ENCODE results near the gene TUBB6.
A peak's percentile ranks its signal among the peaks of the same experiment; 100 is the strongest.

The TUBB6 gene

GRCh38 chr18:12308386-12309100 lies 502 bp downstream of the TUBB6 start:
- TF ChIP-seq CTCF (IDR thresholded peaks at IDR 0.05; ENCODE audit: unreplicated experiment in 3 of 3): no peak
- Mint-ChIP-seq H3K27me3 (ENCODE audit: low read depth) (peaks cover 35% of the 10 kb centered on the region), H3K4me1 (peaks cover 33% of the 10 kb centered on the region), H3K36me3 (ENCODE audit: low read depth) (peaks cover 38% of the 10 kb centered on the region), H3K9me3 (peaks cover 13% of the 10 kb centered on the region), H3K4me3 (peak overlapping the region; percentile 83 to 96 (median 91)), H3K27ac (peak overlapping the region; percentile 38 to 92 (median 51))

DNA sequence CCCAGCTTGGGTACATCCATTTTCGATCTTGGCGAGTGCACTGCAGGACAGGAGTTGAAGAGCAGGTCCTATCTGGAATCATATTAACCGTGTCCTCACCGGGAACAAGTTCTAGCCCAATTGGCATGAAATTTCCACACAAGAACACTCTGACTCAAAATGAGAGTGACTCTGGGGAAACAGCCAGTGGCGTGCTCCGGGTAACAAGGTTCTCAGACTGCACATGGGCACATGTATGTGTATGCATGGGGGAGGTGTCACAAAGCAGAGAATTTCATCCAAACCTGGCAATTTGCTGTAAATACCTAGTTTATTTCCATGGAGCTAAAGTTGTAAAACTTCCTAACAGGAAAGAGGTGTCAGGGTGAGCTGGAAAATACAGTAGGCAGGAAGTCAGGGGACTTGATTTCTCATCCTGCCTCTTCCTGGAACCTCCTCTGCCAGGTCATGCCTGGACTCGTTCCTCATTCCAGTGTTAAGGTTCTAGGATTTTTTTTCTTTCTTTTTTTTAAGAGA lies 1.7 kb downstream of the TUBB6 start:
- H3K27ac Mint-ChIP-seq: peak overlapping the region in 2 of 3 experiments; percentile 51 to 92
- peak overlapping the region; percentile 83 to 96 (median 91) for H3K4me3 Mint-ChIP-seq

DNA sequence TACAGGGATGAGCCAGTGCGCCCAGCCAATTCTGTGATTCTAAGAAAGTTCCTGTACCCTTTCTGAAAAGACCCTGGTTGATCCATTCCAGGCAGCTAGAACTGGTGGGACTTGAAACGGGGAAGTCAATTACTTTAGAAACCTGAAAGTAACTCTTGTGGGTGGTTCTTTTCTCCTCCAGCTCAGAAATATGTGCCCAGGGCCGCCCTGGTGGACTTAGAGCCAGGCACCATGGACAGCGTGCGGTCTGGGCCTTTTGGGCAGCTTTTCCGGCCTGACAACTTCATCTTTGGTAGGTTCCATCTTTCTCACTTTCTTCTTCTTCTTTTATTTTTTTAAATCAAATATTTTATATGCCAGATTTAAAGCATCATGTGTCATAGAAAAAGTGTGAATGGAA lies 2.7 kb downstream of the TUBB6 start:
- peaks cover 29% of the 10 kb centered on the region for H3K27me3 Mint-ChIP-seq (ENCODE audit: low read depth)
- no peak overlapping the region for H3K27ac Mint-ChIP-seq
- peaks cover 46% of the 10 kb centered on the region for H3K36me3 Mint-ChIP-seq (ENCODE audit: low read depth)
- H3K4me3 Mint-ChIP-seq: peak overlapping the region; percentile 44 to 79 (median 77)
- H3K9me3 Mint-ChIP-seq: peaks cover 13% of the 10 kb centered on the region
- peaks cover 46% of the 10 kb centered on the region for H3K4me1 Mint-ChIP-seq
- TF ChIP-seq CTCF (IDR thresholded peaks at IDR 0.05; ENCODE audit: unreplicated experiment in 3 of 3): no peak

More for the DNA sequence above, 1.7 kb downstream of the TUBB6 start:
- peaks cover 13% of the 10 kb centered on the region for H3K9me3 Mint-ChIP-seq
- H3K36me3 Mint-ChIP-seq (ENCODE audit: low read depth): peaks cover 46% of the 10 kb centered on the region
- H3K27me3 Mint-ChIP-seq (ENCODE audit: low read depth): peaks cover 33% of the 10 kb centered on the region
- TF ChIP-seq CTCF (IDR thresholded peaks at IDR 0.05; ENCODE audit: unreplicated experiment in 3 of 3): no peak
- H3K4me1 Mint-ChIP-seq: peaks cover 41% of the 10 kb centered on the region

GRCh38 chr18:12312976-12313375 lies 4.9 kb downstream of the TUBB6 start:
- Mint-ChIP-seq H3K4me3 (peak overlapping the region in 2 of 3 experiments; percentile 35 to 65), H3K36me3 (ENCODE audit: low read depth) (peaks cover 53% of the 10 kb centered on the region), H3K9me3 (peaks cover 13% of the 10 kb centered on the region), H3K4me1 (peaks cover 51% of the 10 kb centered on the region), H3K27me3 (ENCODE audit: low read depth) (peaks cover 10% of the 10 kb centered on the region), H3K27ac (peak overlapping the region in 1 of 3 experiments; percentile 72)
- no peak for TF ChIP-seq CTCF (IDR thresholded peaks at IDR 0.05; ENCODE audit: unreplicated experiment in 3 of 3)

- TF ChIP-seq CTCF (IDR thresholded peaks at IDR 0.05; ENCODE audit: unreplicated experiment in 3 of 3): no peak
- peaks cover 56% of the 10 kb centered on the region for H3K36me3 Mint-ChIP-seq (ENCODE audit: low read depth)
- peak overlapping the region in 2 of 3 experiments; percentile 23 to 65 for H3K4me3 Mint-ChIP-seq
- H3K27me3 Mint-ChIP-seq (ENCODE audit: low read depth): peaks cover 8% of the 10 kb centered on the region
- H3K27ac Mint-ChIP-seq: peak overlapping the region in 1 of 3 experiments; percentile 72
- peaks cover 56% of the 10 kb centered on the region for H3K4me1 Mint-ChIP-seq
- H3K9me3 Mint-ChIP-seq: peaks cover 13% of the 10 kb centered on the region
These were observed 5.6 kb downstream of the TUBB6 start for GRCh38 chr18:12313530-12314245.
